ENCODE data around the gene SCML1.

SCML1 gene

GRCh38 chrX:17801431-17801830 is 64.1 kb downstream of the SCML1 start:
- no peak for DNase-seq

- no peak for DNase-seq
These were observed 65.5 kb downstream of the SCML1 start for GRCh38 chrX:17802756-17803155.

GRCh38 chrX:17803449-17803848 is 66.2 kb downstream of the SCML1 start:
- DNase-seq = no peak

All from NCI-H1092 (cell line).